SK-N-SH treated with all-trans-retinoic acid at 6 μM for 48 hours (cell line): ENCODE results near the gene SMARCE1.

Source experiments
- ATAC-seq: fragments of 200-7000 bp; cut with Tn5 transposase; 3 replicates; pipeline ENCODE4 v1.9.1; 2020; ENCODE audit warnings: mild to moderate bottlenecking, moderate library complexity
- ARNTL ChIP-seq: fragments of 450-650 bp; formaldehyde crosslinking; IDR thresholded peaks from 2 replicates; pipeline ENCODE4 v1.5.0; 2020; ENCODE audit warnings: low read depth, mild to moderate bottlenecking, moderate library complexity, borderline replicate concordance
- BACH2 ChIP-seq: fragments of 250-450 bp; sonication (Bioruptor Pico); IDR thresholded peaks from 2 replicates; pipeline ENCODE4 v1.9.0; 2021; ENCODE audit warnings: mild to moderate bottlenecking, borderline replicate concordance
- CSDC2 ChIP-seq: fragments of 250-450 bp; sonication (Bioruptor Pico); IDR thresholded peaks from 2 replicates; pipeline ENCODE4 v1.5.0; 2020; ENCODE audit warnings: mild to moderate bottlenecking, moderate library complexity
- ESRRG ChIP-seq: fragments of 250-450 bp; sonication (Bioruptor Pico); IDR thresholded peaks from 2 replicates; pipeline ENCODE4 v1.6.1; 2021; ENCODE audit warnings: mild to moderate bottlenecking
- GLIS3 ChIP-seq: fragments of 250-450 bp; sonication (Bioruptor Pico); IDR thresholded peaks from 2 replicates; pipeline ENCODE4 v1.5.0; 2020; ENCODE audit warnings: mild to moderate bottlenecking, moderate library complexity
- ISL1 ChIP-seq: fragments of 250-450 bp; sonication (Bioruptor Pico); IDR thresholded peaks from 2 replicates; pipeline ENCODE4 v2.1.2; 2022; ENCODE audit warnings: mild to moderate bottlenecking, moderate library complexity
- OSR1 ChIP-seq: fragments of 250-450 bp; sonication (Bioruptor Pico); IDR thresholded peaks from 2 replicates; pipeline ENCODE4 v1.8.0; 2022; ENCODE audit warnings: moderate library complexity, mild to moderate bottlenecking, inconsistent platforms
- PPARA ChIP-seq: fragments of 250-450 bp; sonication (Bioruptor Pico); IDR thresholded peaks from 2 replicates; pipeline ENCODE4 v1.5.0; 2020; ENCODE audit warnings: mild to moderate bottlenecking, borderline replicate concordance
- RARB ChIP-seq: fragments of 250-450 bp; sonication (Bioruptor Pico); IDR thresholded peaks from 2 replicates; pipeline ENCODE4 v1.8.0; 2021; ENCODE audit warnings: mild to moderate bottlenecking, moderate library complexity
- TCF4 ChIP-seq: fragments of 250-450 bp; sonication (Bioruptor Pico); IDR thresholded peaks from 2 replicates; pipeline ENCODE4 v1.8.0; 2021; ENCODE audit warnings: mild to moderate bottlenecking, moderate library complexity, borderline replicate concordance
- TOX ChIP-seq: fragments of 250-450 bp; sonication (Bioruptor Pico); IDR thresholded peaks from 2 replicates; pipeline ENCODE4 v1.8.0; 2021; ENCODE audit warnings: mild to moderate bottlenecking, moderate library complexity, borderline replicate concordance
- ZC3H10 ChIP-seq: fragments of 250-450 bp; sonication (Bioruptor Pico); IDR thresholded peaks from 2 replicates; pipeline ENCODE4 v1.5.1; 2021; ENCODE audit warnings: mild to moderate bottlenecking, moderate library complexity
- ZFP3 ChIP-seq: fragments of 250-450 bp; sonication (Bioruptor Pico); IDR thresholded peaks from 2 replicates; pipeline ENCODE4 v1.5.0; 2020; ENCODE audit warnings: mild to moderate bottlenecking, moderate library complexity
- ZNF565 ChIP-seq: fragments of 450-650 bp; formaldehyde crosslinking; conservative IDR thresholded peaks from 2 replicates; pipeline ENCODE4 v1.5.0; 2020; ENCODE audit warnings: low read depth, mild to moderate bottlenecking, moderate library complexity
- ZNF70 ChIP-seq: fragments of 450-650 bp; formaldehyde crosslinking; IDR thresholded peaks from 2 replicates; pipeline ENCODE4 v1.5.0; 2020; ENCODE audit warnings: mild to moderate bottlenecking, moderate library complexity
- ZNF8 ChIP-seq: fragments of 450-650 bp; formaldehyde crosslinking; IDR thresholded peaks from 2 replicates; pipeline ENCODE4 v1.5.0; 2020; ENCODE audit warnings: mild to moderate bottlenecking, moderate library complexity
- TF ChIP-seq, protein P1 (sequence below): fragments of 250-450 bp; sonication (Bioruptor Pico); IDR thresholded peaks from 2 replicates; pipeline ENCODE4 v1.8.0; 2021; ENCODE audit warnings: low read depth, mild to moderate bottlenecking, moderate library complexity, borderline replicate concordance
- TF ChIP-seq, protein P2 (sequence below): fragments of 250-450 bp; sonication (Bioruptor Pico); IDR thresholded peaks from 2 replicates; pipeline ENCODE4 v1.8.0; 2020; ENCODE audit warnings: mild to moderate bottlenecking, moderate library complexity, borderline replicate concordance
- TF ChIP-seq, protein P3 (sequence below): fragments of 250-450 bp; sonication (Bioruptor Pico); IDR thresholded peaks from 2 replicates; pipeline ENCODE4 v1.5.1; 2021; ENCODE audit warnings: mild to moderate bottlenecking, moderate library complexity
- TF ChIP-seq, protein P4 (sequence below): fragments of 250-450 bp; sonication (Bioruptor Pico); IDR thresholded peaks from 2 replicates; pipeline ENCODE4 v1.5.1; 2020; ENCODE audit warnings: low read depth, mild to moderate bottlenecking, moderate library complexity
- TF ChIP-seq, protein P5 (sequence below): fragments of 250-450 bp; sonication (Bioruptor Pico); IDR thresholded peaks from 2 replicates; pipeline ENCODE4 v1.5.0; 2020; ENCODE audit warnings: mild to moderate bottlenecking, moderate library complexity

Gene SMARCE1

DNA sequence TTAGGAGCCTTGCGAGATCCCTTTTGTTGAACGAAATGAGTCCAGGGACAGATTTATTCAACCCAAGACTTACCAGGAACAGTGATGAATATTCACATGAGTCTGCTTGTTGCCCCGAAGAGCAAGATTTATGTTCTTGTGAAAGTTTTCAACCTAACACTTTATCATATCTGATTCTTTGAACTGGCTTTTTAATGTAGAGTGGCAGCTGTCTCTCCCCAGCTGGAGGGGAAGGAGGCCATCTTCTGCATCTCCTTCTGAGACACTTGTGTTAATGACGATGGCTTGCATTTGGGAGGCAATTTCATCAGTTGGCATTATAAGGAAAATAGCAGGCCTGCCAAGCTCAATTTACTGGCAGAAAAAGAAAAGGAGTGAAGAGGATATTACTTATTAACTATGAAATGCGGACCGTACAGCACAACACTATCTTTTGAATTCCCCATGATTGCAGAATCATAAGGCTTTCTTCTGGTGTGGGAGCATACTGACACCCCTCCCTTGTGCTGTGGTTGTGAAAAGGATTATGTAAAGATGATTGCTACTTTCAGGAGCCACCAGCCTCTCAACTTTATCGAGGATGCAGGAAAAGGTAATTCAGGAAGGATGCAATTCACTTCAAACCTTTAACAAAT, 35.7 kb downstream of the SMARCE1 start:
- no peak for TF ChIP-seq PPARA (CRISPR knock-in tag)
- no peak for TF ChIP-seq ESRRG (CRISPR knock-in tag)
- no peak for ATAC-seq

DNA sequence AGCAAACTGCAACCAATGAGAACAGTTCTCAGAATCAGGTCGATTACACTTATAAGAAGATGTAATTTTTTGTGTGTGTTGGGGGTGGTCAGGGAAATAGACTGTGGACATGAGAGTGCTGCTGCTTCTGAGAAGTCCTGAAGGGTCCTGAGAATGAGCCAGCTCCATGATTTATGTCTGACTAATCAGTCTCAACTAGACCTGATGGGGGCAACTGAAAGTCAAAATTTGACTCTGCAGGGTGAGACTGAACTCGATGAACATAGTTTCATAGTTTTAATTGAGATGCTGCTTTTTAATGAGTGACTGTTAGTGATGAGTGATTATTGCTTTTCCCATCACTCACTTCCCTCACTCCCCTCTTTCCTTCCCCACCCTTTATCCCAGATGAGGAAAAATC, 37.3 kb downstream of the SMARCE1 start:
- TF ChIP-seq TCF4 (CRISPR knock-in tag) (no peak), BACH2 (no peak), ESRRG (CRISPR knock-in tag) (no peak), RARB (CRISPR knock-in tag) (no peak), OSR1 (CRISPR knock-in tag) (no peak), ZNF565 (no peak), TOX (CRISPR knock-in tag) (no peak), ARNTL (no peak)
- TF ChIP-seq, protein P1, sequence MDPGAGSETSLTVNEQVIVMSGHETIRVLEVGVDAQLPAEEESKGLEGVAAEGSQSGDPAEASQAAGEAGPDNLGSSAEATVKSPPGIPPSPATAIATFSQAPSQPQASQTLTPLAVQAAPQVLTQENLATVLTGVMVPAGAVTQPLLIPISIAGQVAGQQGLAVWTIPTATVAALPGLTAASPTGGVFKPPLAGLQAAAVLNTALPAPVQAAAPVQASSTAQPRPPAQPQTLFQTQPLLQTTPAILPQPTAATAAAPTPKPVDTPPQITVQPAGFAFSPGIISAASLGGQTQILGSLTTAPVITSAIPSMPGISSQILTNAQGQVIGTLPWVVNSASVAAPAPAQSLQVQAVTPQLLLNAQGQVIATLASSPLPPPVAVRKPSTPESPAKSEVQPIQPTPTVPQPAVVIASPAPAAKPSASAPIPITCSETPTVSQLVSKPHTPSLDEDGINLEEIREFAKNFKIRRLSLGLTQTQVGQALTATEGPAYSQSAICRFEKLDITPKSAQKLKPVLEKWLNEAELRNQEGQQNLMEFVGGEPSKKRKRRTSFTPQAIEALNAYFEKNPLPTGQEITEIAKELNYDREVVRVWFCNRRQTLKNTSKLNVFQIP = no peak
- TF ChIP-seq, protein P2, sequence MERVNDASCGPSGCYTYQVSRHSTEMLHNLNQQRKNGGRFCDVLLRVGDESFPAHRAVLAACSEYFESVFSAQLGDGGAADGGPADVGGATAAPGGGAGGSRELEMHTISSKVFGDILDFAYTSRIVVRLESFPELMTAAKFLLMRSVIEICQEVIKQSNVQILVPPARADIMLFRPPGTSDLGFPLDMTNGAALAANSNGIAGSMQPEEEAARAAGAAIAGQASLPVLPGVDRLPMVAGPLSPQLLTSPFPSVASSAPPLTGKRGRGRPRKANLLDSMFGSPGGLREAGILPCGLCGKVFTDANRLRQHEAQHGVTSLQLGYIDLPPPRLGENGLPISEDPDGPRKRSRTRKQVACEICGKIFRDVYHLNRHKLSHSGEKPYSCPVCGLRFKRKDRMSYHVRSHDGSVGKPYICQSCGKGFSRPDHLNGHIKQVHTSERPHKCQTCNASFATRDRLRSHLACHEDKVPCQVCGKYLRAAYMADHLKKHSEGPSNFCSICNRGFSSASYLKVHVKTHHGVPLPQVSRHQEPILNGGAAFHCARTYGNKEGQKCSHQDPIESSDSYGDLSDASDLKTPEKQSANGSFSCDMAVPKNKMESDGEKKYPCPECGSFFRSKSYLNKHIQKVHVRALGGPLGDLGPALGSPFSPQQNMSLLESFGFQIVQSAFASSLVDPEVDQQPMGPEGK (CRISPR knock-in tag) = no peak
- ATAC-seq = no peak

DNA sequence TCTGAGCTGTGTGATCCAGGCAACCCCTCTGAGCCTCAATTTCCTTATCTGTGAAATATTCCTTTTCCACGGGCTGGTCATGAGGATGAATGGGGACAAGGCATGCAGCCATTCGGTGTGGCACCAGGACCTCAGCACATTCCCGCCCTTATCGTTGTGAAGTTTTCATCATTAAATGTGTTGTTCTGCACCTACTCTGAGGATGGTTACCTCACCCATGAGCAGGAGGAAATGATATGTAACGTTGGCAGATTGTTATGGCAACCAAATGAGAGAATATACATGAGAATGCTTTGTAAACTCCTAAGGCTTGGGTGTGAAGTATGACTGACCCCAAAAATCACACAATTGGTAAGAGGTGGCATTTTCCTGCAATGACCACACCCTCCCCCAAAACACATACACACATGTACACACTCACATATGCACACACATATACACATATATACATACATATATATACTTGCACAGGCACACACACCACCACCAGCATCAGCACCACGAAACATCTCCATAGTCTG, 39.5 kb downstream of the SMARCE1 start:
- ATAC-seq = no peak
- TF ChIP-seq CSDC2 (CRISPR knock-in tag) (no peak), ISL1 (no peak), ZNF565 (no peak)

DNA sequence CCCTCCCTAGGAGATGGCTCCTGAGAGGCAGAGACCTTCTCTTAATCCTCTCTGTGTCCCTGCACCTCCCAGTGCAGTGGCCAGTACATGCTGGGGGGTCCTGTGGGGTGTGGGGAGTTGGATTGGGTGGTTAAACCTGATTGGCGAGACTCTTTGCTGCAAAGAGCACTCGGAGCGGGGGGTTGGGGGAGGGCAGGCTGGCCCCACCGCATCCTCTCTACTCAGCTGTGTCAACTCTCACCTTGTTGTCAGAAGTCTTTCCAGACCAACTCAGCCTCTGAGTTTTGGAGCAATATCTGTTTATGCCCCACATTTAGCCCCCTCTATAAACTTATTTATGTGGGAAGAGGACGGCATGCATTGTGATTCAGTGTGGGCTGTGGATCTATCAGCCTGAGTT, 40.0 kb downstream of the SMARCE1 start:
- TF ChIP-seq ZC3H10 (CRISPR knock-in tag) = no peak
- no peak for TF ChIP-seq GLIS3 (CRISPR knock-in tag)
- TF ChIP-seq PPARA (CRISPR knock-in tag) = no peak
- no peak for TF ChIP-seq BACH2
- TF ChIP-seq ZNF565 = no peak
- TF ChIP-seq ZFP3 (CRISPR knock-in tag) = no peak
- TF ChIP-seq ZNF70 (CRISPR knock-in tag) = no peak
- TF ChIP-seq, protein P3, sequence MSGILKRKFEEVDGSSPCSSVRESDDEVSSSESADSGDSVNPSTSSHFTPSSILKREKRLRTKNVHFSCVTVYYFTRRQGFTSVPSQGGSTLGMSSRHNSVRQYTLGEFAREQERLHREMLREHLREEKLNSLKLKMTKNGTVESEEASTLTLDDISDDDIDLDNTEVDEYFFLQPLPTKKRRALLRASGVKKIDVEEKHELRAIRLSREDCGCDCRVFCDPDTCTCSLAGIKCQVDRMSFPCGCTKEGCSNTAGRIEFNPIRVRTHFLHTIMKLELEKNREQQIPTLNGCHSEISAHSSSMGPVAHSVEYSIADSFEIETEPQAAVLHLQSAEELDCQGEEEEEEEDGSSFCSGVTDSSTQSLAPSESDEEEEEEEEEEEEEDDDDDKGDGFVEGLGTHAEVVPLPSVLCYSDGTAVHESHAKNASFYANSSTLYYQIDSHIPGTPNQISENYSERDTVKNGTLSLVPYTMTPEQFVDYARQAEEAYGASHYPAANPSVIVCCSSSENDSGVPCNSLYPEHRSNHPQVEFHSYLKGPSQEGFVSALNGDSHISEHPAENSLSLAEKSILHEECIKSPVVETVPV (CRISPR knock-in tag) = no peak
- no peak for TF ChIP-seq RARB (CRISPR knock-in tag)
- TF ChIP-seq, protein P4, sequence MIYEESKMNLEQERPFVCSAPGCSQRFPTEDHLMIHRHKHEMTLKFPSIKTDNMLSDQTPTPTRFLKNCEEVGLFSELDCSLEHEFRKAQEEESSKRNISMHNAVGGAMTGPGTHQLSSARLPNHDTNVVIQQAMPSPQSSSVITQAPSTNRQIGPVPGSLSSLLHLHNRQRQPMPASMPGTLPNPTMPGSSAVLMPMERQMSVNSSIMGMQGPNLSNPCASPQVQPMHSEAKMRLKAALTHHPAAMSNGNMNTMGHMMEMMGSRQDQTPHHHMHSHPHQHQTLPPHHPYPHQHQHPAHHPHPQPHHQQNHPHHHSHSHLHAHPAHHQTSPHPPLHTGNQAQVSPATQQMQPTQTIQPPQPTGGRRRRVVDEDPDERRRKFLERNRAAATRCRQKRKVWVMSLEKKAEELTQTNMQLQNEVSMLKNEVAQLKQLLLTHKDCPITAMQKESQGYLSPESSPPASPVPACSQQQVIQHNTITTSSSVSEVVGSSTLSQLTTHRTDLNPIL (CRISPR knock-in tag) = no peak
- TF ChIP-seq ZNF8 (CRISPR knock-in tag) = no peak
- TF ChIP-seq, protein P5, sequence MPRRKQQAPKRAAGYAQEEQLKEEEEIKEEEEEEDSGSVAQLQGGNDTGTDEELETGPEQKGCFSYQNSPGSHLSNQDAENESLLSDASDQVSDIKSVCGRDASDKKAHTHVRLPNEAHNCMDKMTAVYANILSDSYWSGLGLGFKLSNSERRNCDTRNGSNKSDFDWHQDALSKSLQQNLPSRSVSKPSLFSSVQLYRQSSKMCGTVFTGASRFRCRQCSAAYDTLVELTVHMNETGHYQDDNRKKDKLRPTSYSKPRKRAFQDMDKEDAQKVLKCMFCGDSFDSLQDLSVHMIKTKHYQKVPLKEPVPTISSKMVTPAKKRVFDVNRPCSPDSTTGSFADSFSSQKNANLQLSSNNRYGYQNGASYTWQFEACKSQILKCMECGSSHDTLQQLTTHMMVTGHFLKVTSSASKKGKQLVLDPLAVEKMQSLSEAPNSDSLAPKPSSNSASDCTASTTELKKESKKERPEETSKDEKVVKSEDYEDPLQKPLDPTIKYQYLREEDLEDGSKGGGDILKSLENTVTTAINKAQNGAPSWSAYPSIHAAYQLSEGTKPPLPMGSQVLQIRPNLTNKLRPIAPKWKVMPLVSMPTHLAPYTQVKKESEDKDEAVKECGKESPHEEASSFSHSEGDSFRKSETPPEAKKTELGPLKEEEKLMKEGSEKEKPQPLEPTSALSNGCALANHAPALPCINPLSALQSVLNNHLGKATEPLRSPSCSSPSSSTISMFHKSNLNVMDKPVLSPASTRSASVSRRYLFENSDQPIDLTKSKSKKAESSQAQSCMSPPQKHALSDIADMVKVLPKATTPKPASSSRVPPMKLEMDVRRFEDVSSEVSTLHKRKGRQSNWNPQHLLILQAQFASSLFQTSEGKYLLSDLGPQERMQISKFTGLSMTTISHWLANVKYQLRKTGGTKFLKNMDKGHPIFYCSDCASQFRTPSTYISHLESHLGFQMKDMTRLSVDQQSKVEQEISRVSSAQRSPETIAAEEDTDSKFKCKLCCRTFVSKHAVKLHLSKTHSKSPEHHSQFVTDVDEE (CRISPR knock-in tag) = no peak
- ATAC-seq = no peak
